T-helper 22 cell (primary cell): Measurements from ENCODE around the gene FOXN3.
"Not testable (repeated sequence)": the region's sequence is repeated elsewhere in the genome, so short reads cannot be mapped to it uniquely, and the experiment has no call there.

ENCODE experiments used
- DNase-seq: peaks from one replicate; pipeline ENCODE4 v3.0.0-alpha.2; 2020; ENCODE audit warnings: low read depth

FOXN3 gene

GRCh38 chr14:89163031-89163636, 253.9 kb downstream of the FOXN3 start:
- DNase-seq: no peak

GRCh38 chr14:89162586-89162985, 254.4 kb downstream of the FOXN3 start:
- no peak for DNase-seq

- DNase-seq: no peak
Observed at GRCh38 chr14:89160437-89160836, 256.6 kb downstream of the FOXN3 start.

GRCh38 chr14:89158701-89159100, 258.3 kb downstream of the FOXN3 start:
- no peak for DNase-seq

GRCh38 chr14:89158104-89158503, 258.9 kb downstream of the FOXN3 start:
- not testable (repeated sequence) for DNase-seq

GRCh38 chr14:89155491-89155890, 261.5 kb downstream of the FOXN3 start:
- no peak for DNase-seq

GRCh38 chr14:89151693-89152092, 265.3 kb downstream of the FOXN3 start:
- not testable (repeated sequence) for DNase-seq

GRCh38 chr14:89146274-89146673, 270.8 kb downstream of the FOXN3 start:
- DNase-seq: no peak

GRCh38 chr14:89144642-89145041, 272.4 kb downstream of the FOXN3 start:
- DNase-seq: no peak

GRCh38 chr14:89144066-89144465, 273.0 kb downstream of the FOXN3 start:
- no peak for DNase-seq

GRCh38 chr14:89143595-89143994, 273.4 kb downstream of the FOXN3 start:
- DNase-seq: no peak

- no peak for DNase-seq
Observed at GRCh38 chr14:89142366-89142765, 274.7 kb downstream of the FOXN3 start.

GRCh38 chr14:89141862-89142261, 275.2 kb downstream of the FOXN3 start:
- no peak for DNase-seq

- no peak for DNase-seq
Observed at GRCh38 chr14:89140326-89140725, 276.7 kb downstream of the FOXN3 start.

GRCh38 chr14:89139404-89140247, 277.4 kb downstream of the FOXN3 start:
- DNase-seq: no peak

GRCh38 chr14:89138846-89139245, 278.2 kb downstream of the FOXN3 start:
- no peak for DNase-seq

- no peak for DNase-seq
Observed at GRCh38 chr14:89137526-89138163, 279.4 kb downstream of the FOXN3 start.

GRCh38 chr14:89136587-89136986, 280.4 kb downstream of the FOXN3 start:
- no peak for DNase-seq

GRCh38 chr14:89134640-89135039, 282.4 kb downstream of the FOXN3 start:
- DNase-seq: no peak

- no peak for DNase-seq
Observed at GRCh38 chr14:89131004-89131750, 285.9 kb downstream of the FOXN3 start.

GRCh38 chr14:89129570-89129969, 287.5 kb downstream of the FOXN3 start:
- DNase-seq: no peak

- no peak for DNase-seq
Observed at GRCh38 chr14:89128311-89129026, 288.6 kb downstream of the FOXN3 start.
